GM19467 (cell line): ENCODE measurements around the gene AREG.

Experiments
- ATAC-seq: cut with Tn5 transposase; IDR thresholded peaks from one replicate; pipeline ENCODE4 v1.9.1; 2021; ENCODE audit warnings: mild to moderate bottlenecking, moderate library complexity; ENCODE audit not compliant: unreplicated experiment

AREG gene

GRCh38 chr4:74431113-74431826, 13.7 kb upstream of the AREG start:
- peak; percentile 80 for ATAC-seq

GRCh38 chr4:74433043-74433442, 11.9 kb upstream of the AREG start:
- no peak for ATAC-seq

- no peak for ATAC-seq
Observed at GRCh38 chr4:74433541-74434172, 11.3 kb upstream of the AREG start.

DNA sequence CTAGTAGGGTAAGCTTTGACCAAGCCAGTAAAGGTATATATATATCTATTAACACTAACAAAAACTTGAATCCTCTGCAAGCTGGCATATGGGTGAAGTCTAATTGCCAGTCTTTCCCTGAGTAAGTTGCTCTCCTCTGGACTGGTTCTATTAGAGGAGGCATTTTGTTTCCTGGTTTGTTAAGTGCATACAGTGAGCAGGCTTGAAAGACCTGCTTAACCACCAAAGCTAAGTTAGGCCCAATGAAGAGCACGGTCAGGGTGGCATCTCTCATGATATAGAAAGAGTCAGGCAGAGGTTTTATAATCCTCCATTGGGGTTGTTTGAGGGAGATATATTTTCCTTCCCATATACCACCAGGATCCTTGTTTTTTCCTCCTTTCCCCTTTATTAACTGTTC, 9.6 kb upstream of the AREG start:
- ATAC-seq = no peak

DNA sequence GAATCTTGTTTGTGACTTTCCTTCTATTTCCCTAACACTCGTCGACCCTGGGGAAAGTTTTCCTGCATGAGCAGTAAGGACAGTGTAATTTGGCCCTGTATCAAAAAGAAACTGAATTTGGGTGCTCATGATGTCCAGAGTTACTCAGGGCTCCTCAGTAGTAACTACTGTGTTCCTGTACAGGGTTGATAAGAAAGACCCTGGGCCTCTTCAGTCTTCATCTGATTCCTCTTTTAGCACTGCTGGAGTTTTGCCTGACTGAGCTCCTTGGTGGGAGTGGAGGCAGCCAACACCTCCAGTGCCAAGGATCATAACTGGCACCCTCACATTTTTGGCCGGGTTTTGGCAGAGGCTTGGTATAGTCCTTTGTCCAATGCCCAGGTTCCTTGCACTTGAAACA, 7.1 kb upstream of the AREG start:
- no peak for ATAC-seq

DNA sequence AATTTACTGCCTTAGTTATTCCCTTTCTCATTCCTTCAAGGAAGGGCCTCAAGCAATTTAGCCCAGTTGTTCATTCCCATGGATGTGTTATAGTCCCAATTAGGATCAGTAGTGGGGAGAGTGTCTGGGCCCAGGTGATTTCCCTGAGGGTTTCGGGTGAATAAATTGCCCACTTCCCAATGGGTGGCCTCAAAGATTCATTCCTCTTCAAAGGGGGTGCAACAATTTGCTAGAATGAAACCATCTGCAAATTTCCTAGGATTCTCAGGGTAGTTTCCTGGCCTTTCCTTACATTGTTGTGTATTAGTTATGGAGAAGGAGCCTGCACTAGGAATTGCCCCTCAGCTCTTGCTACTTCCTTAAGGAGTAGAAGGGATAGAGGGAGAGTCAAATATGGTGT, 6.3 kb upstream of the AREG start:
- no peak for ATAC-seq

- ATAC-seq = no peak
Observed at GRCh38 chr4:74439952-74440351, 5.0 kb upstream of the AREG start.

DNA sequence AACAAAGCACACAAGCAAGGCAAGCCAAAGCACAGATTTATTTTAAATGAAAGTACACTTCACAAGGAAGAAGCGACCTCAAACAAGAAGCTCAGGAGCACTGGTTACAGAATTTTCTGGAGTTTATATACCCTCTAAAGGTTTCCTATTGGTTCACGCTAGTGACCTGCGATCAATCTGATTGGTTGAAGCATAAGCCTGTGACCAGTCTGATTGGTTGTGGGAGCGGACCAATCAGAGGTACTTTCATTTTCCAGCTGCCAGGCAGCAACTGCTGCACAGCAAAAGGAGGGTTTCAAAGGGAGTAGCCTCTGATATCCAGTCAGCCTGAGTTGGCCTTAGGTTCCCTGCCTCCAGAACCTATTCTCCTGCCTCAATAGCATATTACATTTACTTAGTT, 4.6 kb upstream of the AREG start:
- ATAC-seq = no peak

DNA sequence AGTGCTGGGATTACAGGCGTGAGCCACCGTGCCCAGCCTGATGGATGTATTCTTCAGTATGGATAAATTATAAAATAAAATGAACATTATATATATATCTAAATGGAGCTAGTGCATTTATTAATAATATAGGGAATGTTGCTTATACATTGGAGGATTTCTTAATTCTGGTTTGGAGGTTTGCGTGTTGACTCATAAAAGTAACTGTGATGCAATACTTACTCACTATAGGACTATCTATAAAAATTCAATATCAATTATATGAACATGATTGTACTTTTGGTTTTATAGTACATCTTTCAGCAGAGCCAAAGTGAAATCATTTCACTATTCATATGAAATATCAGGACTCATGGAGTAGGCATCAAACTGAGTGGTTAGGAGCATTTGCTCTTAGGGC, 3.2 kb upstream of the AREG start:
- no peak for ATAC-seq

- no peak for ATAC-seq
Observed at GRCh38 chr4:74446193-74446868, 1.4 kb downstream of the AREG start.

- no peak for ATAC-seq
Observed at GRCh38 chr4:74446896-74447295, 2.0 kb downstream of the AREG start.

GRCh38 chr4:74447636-74448233, 2.8 kb downstream of the AREG start:
- ATAC-seq = no peak

- ATAC-seq = no peak
Observed at GRCh38 chr4:74449571-74450297, 4.8 kb downstream of the AREG start.

DNA sequence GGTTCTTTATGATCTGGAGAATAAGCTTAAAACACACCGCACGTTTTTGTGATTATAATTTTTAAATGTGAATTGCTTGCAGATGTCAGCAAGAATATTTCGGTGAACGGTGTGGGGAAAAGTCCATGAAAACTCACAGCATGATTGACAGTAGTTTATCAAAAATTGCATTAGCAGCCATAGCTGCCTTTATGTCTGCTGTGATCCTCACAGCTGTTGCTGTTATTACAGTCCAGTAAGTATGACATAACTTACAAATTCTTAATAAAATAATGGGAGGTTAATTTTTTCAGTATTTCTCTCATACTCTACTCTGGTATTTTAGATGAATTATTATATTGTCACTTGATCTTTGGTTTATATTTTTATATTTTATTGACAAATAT, 5.4 kb downstream of the AREG start:
- ATAC-seq = no peak

DNA sequence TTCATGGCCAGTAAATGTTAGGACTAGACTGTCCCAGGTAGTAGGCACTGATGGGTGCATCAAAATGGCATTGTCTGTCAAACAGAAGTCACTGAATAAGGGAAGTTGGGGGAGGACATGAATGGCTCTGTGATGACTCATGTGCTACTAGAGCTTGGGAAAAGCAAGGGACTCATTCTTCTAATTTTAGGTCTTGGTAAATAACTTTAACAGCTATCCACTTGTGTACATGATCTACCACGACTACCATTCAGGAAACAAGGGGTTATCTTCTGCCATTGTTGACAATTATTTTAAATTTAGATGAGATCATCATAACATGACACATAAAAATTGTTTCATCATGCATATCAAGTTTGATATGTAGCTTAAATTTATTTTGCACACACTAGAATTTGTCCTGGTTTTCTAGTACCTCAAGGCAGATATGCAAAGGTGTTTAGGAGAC, 6.3 kb downstream of the AREG start:
- no peak for ATAC-seq

DNA sequence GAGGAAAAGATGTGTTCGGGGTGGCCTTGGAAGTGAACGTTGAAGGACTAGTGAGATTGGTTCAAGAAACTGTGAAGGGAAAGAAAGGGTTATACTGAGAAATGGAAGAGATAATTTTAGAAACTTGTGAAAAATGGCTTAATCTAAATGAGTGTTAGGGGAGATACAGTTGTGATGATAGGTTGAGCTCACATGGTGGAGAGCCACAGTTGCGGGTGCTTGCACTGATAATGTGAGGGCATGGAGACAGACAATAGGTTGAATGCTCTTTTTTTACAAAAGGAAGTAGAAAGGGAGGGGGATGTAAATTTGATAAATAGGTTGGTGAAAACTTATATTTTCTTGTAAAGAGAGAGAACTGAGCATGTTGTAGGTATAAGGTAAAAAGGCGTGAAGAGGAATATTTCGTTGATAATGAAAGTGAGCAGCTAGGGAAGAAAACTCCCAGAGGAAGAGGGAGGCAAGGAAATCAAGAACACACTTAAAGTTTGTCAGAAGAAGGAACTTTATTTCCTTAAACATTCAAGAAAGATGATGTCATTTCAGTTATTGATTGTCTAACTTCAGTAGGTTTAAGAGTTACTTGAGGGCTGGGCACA, 8.2 kb downstream of the AREG start:
- ATAC-seq = no peak

GRCh38 chr4:74453829-74454742, 9.2 kb downstream of the AREG start:
- no peak for ATAC-seq

GRCh38 chr4:74455361-74456055, 10.6 kb downstream of the AREG start:
- ATAC-seq = no peak
